ENCODE results near the gene ERMP1. TPM values are rescaled to one million over a fixed set of nuclear protein-coding genes. Genes with fewer than 3 reads are reported as not detected.

Gene ERMP1
- polyA plus RNA-seq, 2 of the 4 experiments (the other 2 are of a cell fraction): 22.5 to 53.4 TPM

DNA sequence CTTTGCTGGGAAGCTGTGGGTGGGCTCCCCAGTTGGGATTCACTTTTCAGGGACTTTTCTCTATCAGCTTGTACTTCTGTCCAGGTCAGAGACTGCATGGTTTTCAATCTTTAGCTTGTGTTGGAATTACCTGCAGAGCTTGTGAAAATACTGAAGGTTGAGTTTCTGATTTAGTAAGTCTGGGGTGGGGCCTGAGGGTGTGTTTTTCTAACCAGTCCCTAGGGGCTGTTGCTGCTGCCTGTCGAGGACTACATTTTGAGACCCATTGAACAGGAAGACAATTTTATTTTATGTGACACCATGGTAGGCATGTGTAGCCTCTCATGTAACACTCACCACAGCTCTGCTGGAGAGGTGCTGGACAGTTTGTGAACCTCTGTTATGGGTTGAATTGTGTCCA, 43.1 kb upstream of the ERMP1 start:
- H3K27ac ChIP-seq: peak overlapping the region in 1 of 2 experiments; percentile 46; a peak in 2 of 6 replicates
- no peak for TF ChIP-seq HEYL (CRISPR knock-in tag; IDR thresholded peaks at IDR 0.05)
- TF ChIP-seq MAZ (IDR thresholded peaks at IDR 0.05; ENCODE audit: borderline replicate concordance, low read depth, low read length): no peak
- TF ChIP-seq ZSCAN20 (CRISPR knock-in tag; IDR thresholded peaks at IDR 0.05): no peak
- TF ChIP-seq, protein P1, sequence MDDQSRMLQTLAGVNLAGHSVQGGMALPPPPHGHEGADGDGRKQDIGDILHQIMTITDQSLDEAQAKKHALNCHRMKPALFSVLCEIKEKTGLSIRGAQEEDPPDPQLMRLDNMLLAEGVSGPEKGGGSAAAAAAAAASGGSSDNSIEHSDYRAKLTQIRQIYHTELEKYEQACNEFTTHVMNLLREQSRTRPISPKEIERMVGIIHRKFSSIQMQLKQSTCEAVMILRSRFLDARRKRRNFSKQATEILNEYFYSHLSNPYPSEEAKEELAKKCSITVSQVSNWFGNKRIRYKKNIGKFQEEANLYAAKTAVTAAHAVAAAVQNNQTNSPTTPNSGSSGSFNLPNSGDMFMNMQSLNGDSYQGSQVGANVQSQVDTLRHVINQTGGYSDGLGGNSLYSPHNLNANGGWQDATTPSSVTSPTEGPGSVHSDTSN (IDR thresholded peaks at IDR 0.05): no peak
- TF ChIP-seq, protein P2, sequence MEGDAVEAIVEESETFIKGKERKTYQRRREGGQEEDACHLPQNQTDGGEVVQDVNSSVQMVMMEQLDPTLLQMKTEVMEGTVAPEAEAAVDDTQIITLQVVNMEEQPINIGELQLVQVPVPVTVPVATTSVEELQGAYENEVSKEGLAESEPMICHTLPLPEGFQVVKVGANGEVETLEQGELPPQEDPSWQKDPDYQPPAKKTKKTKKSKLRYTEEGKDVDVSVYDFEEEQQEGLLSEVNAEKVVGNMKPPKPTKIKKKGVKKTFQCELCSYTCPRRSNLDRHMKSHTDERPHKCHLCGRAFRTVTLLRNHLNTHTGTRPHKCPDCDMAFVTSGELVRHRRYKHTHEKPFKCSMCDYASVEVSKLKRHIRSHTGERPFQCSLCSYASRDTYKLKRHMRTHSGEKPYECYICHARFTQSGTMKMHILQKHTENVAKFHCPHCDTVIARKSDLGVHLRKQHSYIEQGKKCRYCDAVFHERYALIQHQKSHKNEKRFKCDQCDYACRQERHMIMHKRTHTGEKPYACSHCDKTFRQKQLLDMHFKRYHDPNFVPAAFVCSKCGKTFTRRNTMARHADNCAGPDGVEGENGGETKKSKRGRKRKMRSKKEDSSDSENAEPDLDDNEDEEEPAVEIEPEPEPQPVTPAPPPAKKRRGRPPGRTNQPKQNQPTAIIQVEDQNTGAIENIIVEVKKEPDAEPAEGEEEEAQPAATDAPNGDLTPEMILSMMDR (IDR thresholded peaks at IDR 0.05): no peak
- TF ChIP-seq, protein P3, sequence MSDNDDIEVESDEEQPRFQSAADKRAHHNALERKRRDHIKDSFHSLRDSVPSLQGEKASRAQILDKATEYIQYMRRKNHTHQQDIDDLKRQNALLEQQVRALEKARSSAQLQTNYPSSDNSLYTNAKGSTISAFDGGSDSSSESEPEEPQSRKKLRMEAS (IDR thresholded peaks at IDR 0.05): no peak
- TF ChIP-seq, protein P4, sequence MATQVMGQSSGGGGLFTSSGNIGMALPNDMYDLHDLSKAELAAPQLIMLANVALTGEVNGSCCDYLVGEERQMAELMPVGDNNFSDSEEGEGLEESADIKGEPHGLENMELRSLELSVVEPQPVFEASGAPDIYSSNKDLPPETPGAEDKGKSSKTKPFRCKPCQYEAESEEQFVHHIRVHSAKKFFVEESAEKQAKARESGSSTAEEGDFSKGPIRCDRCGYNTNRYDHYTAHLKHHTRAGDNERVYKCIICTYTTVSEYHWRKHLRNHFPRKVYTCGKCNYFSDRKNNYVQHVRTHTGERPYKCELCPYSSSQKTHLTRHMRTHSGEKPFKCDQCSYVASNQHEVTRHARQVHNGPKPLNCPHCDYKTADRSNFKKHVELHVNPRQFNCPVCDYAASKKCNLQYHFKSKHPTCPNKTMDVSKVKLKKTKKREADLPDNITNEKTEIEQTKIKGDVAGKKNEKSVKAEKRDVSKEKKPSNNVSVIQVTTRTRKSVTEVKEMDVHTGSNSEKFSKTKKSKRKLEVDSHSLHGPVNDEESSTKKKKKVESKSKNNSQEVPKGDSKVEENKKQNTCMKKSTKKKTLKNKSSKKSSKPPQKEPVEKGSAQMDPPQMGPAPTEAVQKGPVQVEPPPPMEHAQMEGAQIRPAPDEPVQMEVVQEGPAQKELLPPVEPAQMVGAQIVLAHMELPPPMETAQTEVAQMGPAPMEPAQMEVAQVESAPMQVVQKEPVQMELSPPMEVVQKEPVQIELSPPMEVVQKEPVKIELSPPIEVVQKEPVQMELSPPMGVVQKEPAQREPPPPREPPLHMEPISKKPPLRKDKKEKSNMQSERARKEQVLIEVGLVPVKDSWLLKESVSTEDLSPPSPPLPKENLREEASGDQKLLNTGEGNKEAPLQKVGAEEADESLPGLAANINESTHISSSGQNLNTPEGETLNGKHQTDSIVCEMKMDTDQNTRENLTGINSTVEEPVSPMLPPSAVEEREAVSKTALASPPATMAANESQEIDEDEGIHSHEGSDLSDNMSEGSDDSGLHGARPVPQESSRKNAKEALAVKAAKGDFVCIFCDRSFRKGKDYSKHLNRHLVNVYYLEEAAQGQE (IDR thresholded peaks at IDR 0.05): no peak
- no peak for TF ChIP-seq MAFK (IDR thresholded peaks at IDR 0.05; ENCODE audit: partially characterized antibody)
- TF ChIP-seq HDAC2 (IDR thresholded peaks at IDR 0.05): no peak
- no peak for TF ChIP-seq NPAS2 (CRISPR knock-in tag; IDR thresholded peaks at IDR 0.05; ENCODE audit: borderline replicate concordance)
- H3K4me2 ChIP-seq: no peak overlapping the region
- no peaks in the 10 kb centered on the region for H3K9me3 ChIP-seq
- FAIRE-seq (no peak), DNase-seq (ENCODE audit: low read depth in 1 of 2, low spot score in 1 of 2) (no peak), ATAC-seq (no peak)
- H3K4me1 ChIP-seq: peaks cover 34% of the 10 kb centered on the region
- no peak overlapping the region for H3K4me3 ChIP-seq
- POLR2A ChIA-PET: no interaction called here
- CTCF ChIA-PET: interaction anchor here (0.5 to 3.5 kb wide), 2 partner anchors 10 to 930 kb away, joined by 3 to 16 read pairs; no protein-coding TSS in a partner anchor
- WGBS (ENCODE audit: missing lambda C conversion rate): 80% methylated on average over 1 of the region's 1 CpG

DNA sequence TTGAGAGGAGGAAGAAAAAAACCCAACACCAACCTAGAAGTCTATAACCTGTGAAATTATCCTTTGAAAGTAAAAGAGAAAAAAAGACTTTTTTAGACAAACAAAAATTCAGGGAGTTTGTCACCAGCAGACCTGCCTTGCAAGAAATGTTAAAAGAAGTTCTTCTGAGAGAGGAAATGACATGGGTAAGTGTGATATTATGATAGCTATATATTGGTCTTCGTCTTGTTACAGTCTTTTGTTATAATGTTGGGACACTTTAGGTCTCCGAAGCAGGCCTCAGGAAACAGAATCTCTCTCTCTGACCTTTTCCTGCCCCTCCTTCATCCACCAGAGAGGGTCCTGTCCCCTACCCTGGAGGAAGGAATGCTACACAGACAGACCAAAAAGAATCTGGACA, 41.1 kb upstream of the ERMP1 start:
- ChIA-PET POLR2A (no interaction called here), CTCF (interaction anchor here (0.6 to 6.5 kb wide), 3 partner anchors 13 to 157 kb away, joined by 3 to 64 read pairs (median 5); partner anchors contain the start of gene ERMP1)
- H3K9me3 ChIP-seq: no peaks in the 10 kb centered on the region
- TF ChIP-seq, protein P5, sequence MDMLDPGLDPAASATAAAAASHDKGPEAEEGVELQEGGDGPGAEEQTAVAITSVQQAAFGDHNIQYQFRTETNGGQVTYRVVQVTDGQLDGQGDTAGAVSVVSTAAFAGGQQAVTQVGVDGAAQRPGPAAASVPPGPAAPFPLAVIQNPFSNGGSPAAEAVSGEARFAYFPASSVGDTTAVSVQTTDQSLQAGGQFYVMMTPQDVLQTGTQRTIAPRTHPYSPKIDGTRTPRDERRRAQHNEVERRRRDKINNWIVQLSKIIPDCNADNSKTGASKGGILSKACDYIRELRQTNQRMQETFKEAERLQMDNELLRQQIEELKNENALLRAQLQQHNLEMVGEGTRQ (IDR thresholded peaks at IDR 0.05): no peak
- TF ChIP-seq FOSL2 (IDR thresholded peaks at IDR 0.05) (no peak), FOSL2 (CRISPR knock-in tag; IDR thresholded peaks at IDR 0.05) (no peak), RAD21 (conservative IDR thresholded peaks at IDR 0.05 in 1 of 2, IDR thresholded peaks at IDR 0.05 in 1 of 2) (no peak), JUNB (IDR thresholded peaks at IDR 0.05) (no peak), MAFK (IDR thresholded peaks at IDR 0.05; ENCODE audit: partially characterized antibody) (no peak), JUN (IDR thresholded peaks at IDR 0.05) (no peak), TFCP2L1 (CRISPR knock-in tag; IDR thresholded peaks at IDR 0.05) (no peak), GATA3 (IDR thresholded peaks at IDR 0.05; ENCODE audit: borderline replicate concordance) (no peak), ZSCAN20 (CRISPR knock-in tag; IDR thresholded peaks at IDR 0.05) (no peak), EP300 (IDR thresholded peaks at IDR 0.05) (no peak)
- TF ChIP-seq, protein P4 (IDR thresholded peaks at IDR 0.05): no peak
- TF ChIP-seq, protein P6, sequence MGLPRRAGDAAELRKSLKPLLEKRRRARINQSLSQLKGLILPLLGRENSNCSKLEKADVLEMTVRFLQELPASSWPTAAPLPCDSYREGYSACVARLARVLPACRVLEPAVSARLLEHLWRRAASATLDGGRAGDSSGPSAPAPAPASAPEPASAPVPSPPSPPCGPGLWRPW (IDR thresholded peaks at IDR 0.05): no peak
- TF ChIP-seq, protein P7, sequence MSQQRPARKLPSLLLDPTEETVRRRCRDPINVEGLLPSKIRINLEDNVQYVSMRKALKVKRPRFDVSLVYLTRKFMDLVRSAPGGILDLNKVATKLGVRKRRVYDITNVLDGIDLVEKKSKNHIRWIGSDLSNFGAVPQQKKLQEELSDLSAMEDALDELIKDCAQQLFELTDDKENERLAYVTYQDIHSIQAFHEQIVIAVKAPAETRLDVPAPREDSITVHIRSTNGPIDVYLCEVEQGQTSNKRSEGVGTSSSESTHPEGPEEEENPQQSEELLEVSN (IDR thresholded peaks at IDR 0.05; ENCODE audit: borderline replicate concordance, low read depth): no peak
- FAIRE-seq: no peak
- peaks cover 18% of the 10 kb centered on the region for H3K4me1 ChIP-seq
- ATAC-seq: no peak
- H3K4me3 ChIP-seq: no peak overlapping the region
- no peak overlapping the region for H3K27ac ChIP-seq
- DNase-seq (ENCODE audit: low read depth in 1 of 2, low spot score in 1 of 2): no peak
- WGBS (ENCODE audit: missing lambda C conversion rate): 87% methylated on average over 2 of the region's 2 CpGs
- H3K4me2 ChIP-seq: no peak overlapping the region
